ENCODE measurements around the gene SLC23A2. TPM values are rescaled to one million over a fixed set of nuclear protein-coding genes. Genes with fewer than 3 reads are reported as not detected.
A peak's percentile ranks its signal among the peaks of the same experiment; 100 is the strongest.

Gene SLC23A2
- total RNA-seq, result 10 to 100 TPM; 54.6 to 67.8 TPM
- 10 to 100 TPM; 57.3 to 61.5 TPM for polyA plus RNA-seq (ENCODE audit: insufficient read length in 2 of 2)
- long read RNA-seq, donor 1, full-length matches to known transcripts, result 3 of 9 reads
- long read RNA-seq, donor 1, partial matches to known transcripts, result 0 of 9 reads
- long read RNA-seq, donor 1, other reads (novel, unspliced or antisense), result 6 of 9 reads
- long read RNA-seq, donor 2, full-length matches to known transcripts, result 4 of 4 reads
- long read RNA-seq, donor 2, partial matches to known transcripts, result 0 of 4 reads
- long read RNA-seq, donor 2, other reads (novel, unspliced or antisense), result 0 of 4 reads
- long read RNA-seq, donor 3, full-length matches to known transcripts, result 1 of 1 reads
- long read RNA-seq, donor 3, partial matches to known transcripts, result 0 of 1 reads
- long read RNA-seq, donor 3, other reads (novel, unspliced or antisense), result 0 of 1 reads
- long read RNA-seq, donor 4, full-length matches to known transcripts, result 1 of 1 reads
- long read RNA-seq, donor 4, partial matches to known transcripts, result 0 of 1 reads
- long read RNA-seq, donor 4, other reads (novel, unspliced or antisense), result 0 of 1 reads

DNA sequence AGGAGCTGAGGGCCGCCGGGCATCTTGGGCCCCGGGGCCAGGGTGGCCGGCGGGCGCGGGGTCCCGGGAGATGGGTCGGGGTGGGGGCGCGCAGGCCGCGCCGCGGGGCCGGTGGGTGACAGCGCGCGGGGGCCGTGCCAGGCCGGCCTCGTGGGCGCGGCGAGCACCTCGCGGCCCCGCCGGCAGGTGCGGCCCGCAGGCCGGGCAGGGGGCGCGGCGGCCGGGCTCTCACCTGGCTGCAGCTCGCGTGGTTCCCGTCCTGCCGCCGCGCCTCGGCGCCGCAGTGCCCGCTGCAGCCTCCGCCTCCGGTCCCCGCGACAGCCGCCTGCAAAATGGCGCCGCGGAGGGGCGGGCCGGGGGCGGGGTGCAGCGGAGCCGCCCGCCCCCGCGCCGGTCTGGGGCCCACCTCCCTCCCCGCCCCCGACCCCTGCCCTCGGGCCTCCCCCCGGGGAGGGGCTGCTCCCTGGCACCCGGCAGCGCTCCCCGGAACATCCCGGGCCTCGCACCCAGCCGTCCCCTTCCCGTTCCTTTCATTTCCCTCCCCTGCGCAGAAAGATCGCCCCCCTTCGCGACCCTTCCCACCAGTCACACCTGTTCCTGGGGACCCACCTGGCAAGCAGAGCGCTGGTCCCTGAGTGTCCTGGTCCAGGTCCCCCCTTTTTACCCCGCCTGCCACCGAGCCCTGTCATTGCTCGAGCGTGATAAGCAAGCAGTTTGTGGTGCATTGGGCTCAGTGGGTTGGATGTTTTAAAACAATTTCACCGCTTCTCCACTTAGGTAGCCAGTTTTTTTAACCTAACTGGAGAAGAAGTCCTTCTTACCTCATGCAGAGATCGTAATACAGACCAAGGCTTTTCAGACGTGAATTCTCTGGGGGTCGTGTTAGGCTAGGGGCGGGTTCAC is at the start of gene SLC23A2:
Gene SLC23A2, minus strand, starts transcription at position 337 of the 903 bp plus-strand sequence. CDS start 68,948 bp downstream, outside the sequence.
- no peak within 1 kb of the TSS for H3K27ac ChIP-seq (ENCODE audit: low read depth, low read length)
- DNase-seq (ENCODE audit: low read depth in 4 of 6, low spot score in 6 of 6), result peak in 4 of 6 donors; percentile 24 to 83 (median 66)
- H3K4me1 ChIP-seq (ENCODE audit: control insufficient read depth, insufficient read depth, low read length), result peaks cover 21% of the 10 kb centered on the region
- WGBS (ENCODE audit: insufficient coverage), result under 1% methylated on average over 81 of the region's 88 CpGs
- no peaks in the 10 kb centered on the region for H3K27me3 ChIP-seq (ENCODE audit: control insufficient read depth, insufficient read depth, low read length)
- no peaks in the 10 kb centered on the region for H3K9me3 ChIP-seq (ENCODE audit: control insufficient read depth, insufficient read depth, low read length)
- H3K36me3 ChIP-seq (ENCODE audit: control insufficient read depth, insufficient read depth, low read length), result no peaks in the 10 kb centered on the region
- H3K4me3 ChIP-seq (ENCODE audit: low read depth, low read length), result peak within 1 kb of the TSS; percentile 68

DNA sequence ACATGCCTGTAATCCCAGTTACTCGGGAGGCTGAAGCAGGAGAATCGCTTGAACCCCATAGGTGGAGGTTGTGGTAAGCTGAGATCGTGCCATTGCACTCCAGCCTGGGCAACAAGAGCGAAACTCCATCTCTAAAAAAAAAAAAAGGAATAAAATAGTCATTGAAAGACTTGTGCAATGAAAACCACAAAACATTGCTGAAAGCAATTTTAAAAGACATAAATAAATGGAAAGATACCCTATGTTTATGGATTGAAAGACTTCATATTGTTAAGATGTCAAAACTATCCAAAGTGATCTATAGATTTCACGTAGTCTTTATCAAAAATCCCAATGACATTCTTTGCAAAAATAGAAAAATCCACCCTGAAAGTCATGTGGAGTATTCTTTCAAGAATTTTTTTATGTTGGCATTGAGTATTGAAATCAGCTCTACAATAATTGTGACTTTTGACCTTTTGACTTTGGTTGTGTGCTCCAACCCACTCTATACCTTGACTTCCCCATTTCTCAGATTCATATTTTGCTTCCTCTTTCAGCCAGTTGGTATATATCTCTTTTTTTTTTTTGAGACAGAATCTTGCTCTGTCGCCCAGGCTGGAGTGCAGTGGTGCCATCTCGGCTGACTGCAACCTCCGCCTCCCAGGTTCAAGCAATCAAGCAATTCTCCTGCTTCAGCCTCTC is 45.5 kb upstream of the SLC23A2 start:
- Histone ChIP-seq H3K27me3 (ENCODE audit: control insufficient read depth, insufficient read depth, low read length) (no peaks in the 10 kb centered on the region), H3K27ac (ENCODE audit: low read depth, low read length) (no peak overlapping the region), H3K36me3 (ENCODE audit: control insufficient read depth, insufficient read depth, low read length) (no peaks in the 10 kb centered on the region), H3K9me3 (ENCODE audit: control insufficient read depth, insufficient read depth, low read length) (no peaks in the 10 kb centered on the region), H3K4me3 (ENCODE audit: low read depth, low read length) (no peak overlapping the region), H3K4me1 (ENCODE audit: control insufficient read depth, insufficient read depth, low read length) (no peaks in the 10 kb centered on the region)
- no peak for DNase-seq (ENCODE audit: low read depth in 4 of 6, low spot score in 6 of 6)
- WGBS (ENCODE audit: insufficient coverage), result 82% methylated on average over 3 of the region's 8 CpGs

DNA sequence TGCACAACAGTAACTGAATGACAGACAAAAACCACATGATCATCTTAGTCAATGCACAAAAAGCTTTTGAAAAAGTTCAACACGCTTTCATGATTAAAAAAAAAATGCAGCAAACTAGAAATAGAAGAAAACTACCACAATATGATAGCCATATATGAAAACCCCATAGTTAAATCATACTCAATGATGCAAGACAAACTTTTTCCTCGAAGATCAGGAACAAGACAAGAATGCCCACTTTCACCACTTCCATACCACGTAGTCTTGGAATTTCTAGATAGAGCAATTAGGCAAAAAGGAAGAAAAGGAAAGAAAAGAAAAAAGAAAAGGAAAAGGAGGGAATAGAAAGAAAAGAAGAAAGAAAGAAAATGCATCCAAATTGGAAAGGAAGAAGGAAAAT is 44.6 kb upstream of the SLC23A2 start:
- Histone ChIP-seq H3K36me3 (ENCODE audit: control insufficient read depth, insufficient read depth, low read length) (no peaks in the 10 kb centered on the region), H3K9me3 (ENCODE audit: control insufficient read depth, insufficient read depth, low read length) (no peaks in the 10 kb centered on the region), H3K4me3 (ENCODE audit: low read depth, low read length) (no peak overlapping the region), H3K4me1 (ENCODE audit: control insufficient read depth, insufficient read depth, low read length) (no peaks in the 10 kb centered on the region), H3K27me3 (ENCODE audit: control insufficient read depth, insufficient read depth, low read length) (no peaks in the 10 kb centered on the region), H3K27ac (ENCODE audit: low read depth, low read length) (no peak overlapping the region)
- no CpG with 5 or more reads among the region's 3 CpGs for WGBS (ENCODE audit: insufficient coverage)
- no peak for DNase-seq (ENCODE audit: low read depth in 4 of 6, low spot score in 6 of 6)

DNA sequence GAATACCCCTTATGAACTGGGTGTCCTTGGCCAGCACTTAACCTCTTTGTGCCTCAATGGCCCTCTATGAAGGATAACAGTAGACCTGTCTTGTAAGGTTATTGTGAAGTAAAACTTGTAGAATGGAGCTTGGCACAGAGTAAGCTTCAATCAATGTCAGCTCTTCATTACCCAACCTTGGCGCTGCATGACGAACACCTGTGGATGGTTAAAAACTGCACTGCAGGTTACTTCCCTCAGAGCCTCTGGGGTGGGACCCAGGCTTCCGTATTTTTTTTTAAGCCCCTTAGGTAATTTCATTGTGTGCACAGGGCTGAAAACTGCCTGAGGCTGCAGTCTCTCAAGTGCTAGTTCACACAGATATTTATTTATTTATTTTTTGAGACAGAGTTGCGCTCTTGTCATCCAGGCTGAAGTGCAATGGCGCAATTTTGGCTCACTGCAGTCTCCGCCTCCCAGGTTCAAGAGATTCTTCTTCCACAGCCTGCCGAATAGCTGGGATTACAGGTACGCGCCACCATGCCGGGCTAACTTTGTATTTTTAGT is 42.8 kb upstream of the SLC23A2 start:
- no peaks in the 10 kb centered on the region for H3K9me3 ChIP-seq (ENCODE audit: control insufficient read depth, insufficient read depth, low read length)
- no peak overlapping the region for H3K4me3 ChIP-seq (ENCODE audit: low read depth, low read length)
- no peak for DNase-seq (ENCODE audit: low read depth in 4 of 6, low spot score in 6 of 6)
- 94% methylated on average over 10 of the region's 10 CpGs for WGBS (ENCODE audit: insufficient coverage)
- H3K4me1 ChIP-seq (ENCODE audit: control insufficient read depth, insufficient read depth, low read length), result no peaks in the 10 kb centered on the region
- H3K27me3 ChIP-seq (ENCODE audit: control insufficient read depth, insufficient read depth, low read length), result no peaks in the 10 kb centered on the region
- no peaks in the 10 kb centered on the region for H3K36me3 ChIP-seq (ENCODE audit: control insufficient read depth, insufficient read depth, low read length)
- H3K27ac ChIP-seq (ENCODE audit: low read depth, low read length), result no peak overlapping the region

DNA sequence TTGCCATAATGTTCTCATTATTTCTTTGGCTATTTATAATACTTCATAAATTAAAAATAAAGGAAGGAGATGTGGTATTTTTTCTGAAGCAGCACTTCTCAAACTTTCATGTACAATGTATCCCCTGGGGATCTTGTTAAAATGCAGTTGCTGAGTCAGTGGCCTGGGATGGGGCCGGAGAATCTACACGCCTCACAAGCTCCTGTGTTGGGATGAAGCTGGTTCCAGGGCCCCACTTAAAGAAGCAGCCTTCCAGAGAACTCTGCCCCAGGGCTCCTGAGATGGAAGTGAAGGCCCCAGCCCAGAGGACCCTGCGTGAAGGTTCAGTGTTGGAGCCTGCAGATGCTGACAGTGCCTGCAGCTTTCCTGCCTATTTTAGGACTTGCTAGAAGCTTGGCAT is 40.1 kb upstream of the SLC23A2 start:
- WGBS (ENCODE audit: insufficient coverage), result 71% methylated on average over 2 of the region's 3 CpGs
- no peak for DNase-seq (ENCODE audit: low read depth in 4 of 6, low spot score in 6 of 6)
- no peak overlapping the region for H3K27ac ChIP-seq (ENCODE audit: low read depth, low read length)

DNA sequence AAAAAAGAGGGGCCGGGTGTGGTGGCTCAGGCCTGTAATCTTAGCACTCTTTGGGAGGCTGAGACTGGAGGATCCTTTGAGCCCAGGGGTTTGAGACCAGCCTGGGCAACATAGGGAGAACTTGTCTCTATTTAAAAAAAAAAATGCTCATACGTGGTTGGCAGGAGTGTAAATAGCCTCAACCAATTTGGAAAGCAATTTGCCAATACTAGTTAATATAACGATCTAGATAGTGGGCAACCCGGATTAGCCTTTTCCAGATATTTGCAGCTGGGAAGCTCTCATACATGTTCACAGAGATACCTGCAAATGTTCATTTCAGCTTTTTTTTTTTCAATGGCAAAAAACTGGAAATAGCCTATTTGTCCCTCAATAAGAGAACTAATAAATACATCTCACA is 39.0 kb upstream of the SLC23A2 start:
- Histone ChIP-seq H3K36me3 (ENCODE audit: control insufficient read depth, insufficient read depth, low read length) (no peaks in the 10 kb centered on the region), H3K4me3 (ENCODE audit: low read depth, low read length) (no peak overlapping the region), H3K4me1 (ENCODE audit: control insufficient read depth, insufficient read depth, low read length) (no peaks in the 10 kb centered on the region), H3K27me3 (ENCODE audit: control insufficient read depth, insufficient read depth, low read length) (no peaks in the 10 kb centered on the region), H3K9me3 (ENCODE audit: control insufficient read depth, insufficient read depth, low read length) (no peaks in the 10 kb centered on the region), H3K27ac (ENCODE audit: low read depth, low read length) (no peak overlapping the region)
- WGBS (ENCODE audit: insufficient coverage), result 100% methylated on average over 2 of the region's 4 CpGs
- no peak for DNase-seq (ENCODE audit: low read depth in 4 of 6, low spot score in 6 of 6)

More for the DNA sequence above, 40.1 kb upstream of the SLC23A2 start:
- Histone ChIP-seq H3K27me3 (ENCODE audit: control insufficient read depth, insufficient read depth, low read length) (no peaks in the 10 kb centered on the region), H3K36me3 (ENCODE audit: control insufficient read depth, insufficient read depth, low read length) (no peaks in the 10 kb centered on the region), H3K4me3 (ENCODE audit: low read depth, low read length) (no peak overlapping the region), H3K4me1 (ENCODE audit: control insufficient read depth, insufficient read depth, low read length) (no peaks in the 10 kb centered on the region), H3K9me3 (ENCODE audit: control insufficient read depth, insufficient read depth, low read length) (no peaks in the 10 kb centered on the region)

DNA sequence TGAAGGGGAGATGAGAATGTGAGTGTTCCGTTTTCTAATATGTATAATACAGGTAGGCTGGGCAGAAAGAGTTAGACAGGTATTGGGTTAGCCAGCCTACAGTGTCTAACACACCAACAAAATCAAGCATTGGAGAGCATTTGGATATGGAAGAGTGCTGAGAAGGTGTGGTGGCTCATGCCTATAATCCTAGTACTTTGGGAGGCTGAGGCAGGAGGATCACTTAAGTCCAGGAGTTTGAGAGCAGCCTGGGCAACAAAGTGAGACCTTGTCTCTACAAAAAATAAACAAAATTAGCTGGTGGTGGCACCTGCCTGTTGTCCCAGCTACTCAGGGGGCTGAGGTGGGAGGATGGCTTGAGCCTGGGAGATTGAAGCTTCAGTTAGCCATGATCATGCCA is 38.6 kb upstream of the SLC23A2 start:
- no peaks in the 10 kb centered on the region for H3K36me3 ChIP-seq (ENCODE audit: control insufficient read depth, insufficient read depth, low read length)
- H3K27ac ChIP-seq (ENCODE audit: low read depth, low read length), result no peak overlapping the region
- no peak overlapping the region for H3K4me3 ChIP-seq (ENCODE audit: low read depth, low read length)
- H3K9me3 ChIP-seq (ENCODE audit: control insufficient read depth, insufficient read depth, low read length), result no peaks in the 10 kb centered on the region
- no CpG with 5 or more reads among the region's 1 CpG for WGBS (ENCODE audit: insufficient coverage)
- no peak for DNase-seq (ENCODE audit: low read depth in 4 of 6, low spot score in 6 of 6)
- no peaks in the 10 kb centered on the region for H3K4me1 ChIP-seq (ENCODE audit: control insufficient read depth, insufficient read depth, low read length)
- no peaks in the 10 kb centered on the region for H3K27me3 ChIP-seq (ENCODE audit: control insufficient read depth, insufficient read depth, low read length)

DNA sequence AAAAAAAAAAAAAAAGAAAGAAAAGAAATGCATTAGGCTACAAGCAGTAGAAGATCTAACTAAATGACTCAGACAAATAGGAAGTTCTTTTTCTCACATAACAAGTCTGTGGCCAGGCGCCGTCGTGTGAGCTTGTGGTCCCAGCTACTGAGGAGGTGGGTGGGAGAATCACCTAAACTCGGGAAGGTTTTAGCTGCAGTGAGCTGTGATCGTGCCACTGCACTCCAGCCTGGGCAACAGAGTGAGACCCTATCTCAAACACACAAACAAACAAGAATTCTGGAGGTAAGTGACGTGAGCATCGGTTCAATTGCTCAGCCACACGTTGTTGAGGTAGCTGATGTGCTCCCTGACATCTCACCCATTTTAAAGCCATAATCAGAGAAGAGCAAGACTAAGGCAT is 37.9 kb upstream of the SLC23A2 start:
- Histone ChIP-seq H3K9me3 (ENCODE audit: control insufficient read depth, insufficient read depth, low read length) (no peaks in the 10 kb centered on the region), H3K4me1 (ENCODE audit: control insufficient read depth, insufficient read depth, low read length) (no peaks in the 10 kb centered on the region), H3K27ac (ENCODE audit: low read depth, low read length) (no peak overlapping the region), H3K36me3 (ENCODE audit: control insufficient read depth, insufficient read depth, low read length) (no peaks in the 10 kb centered on the region), H3K27me3 (ENCODE audit: control insufficient read depth, insufficient read depth, low read length) (no peaks in the 10 kb centered on the region), H3K4me3 (ENCODE audit: low read depth, low read length) (no peak overlapping the region)
- WGBS (ENCODE audit: insufficient coverage), result 78% methylated on average over 4 of the region's 8 CpGs
- no peak for DNase-seq (ENCODE audit: low read depth in 4 of 6, low spot score in 6 of 6)

DNA sequence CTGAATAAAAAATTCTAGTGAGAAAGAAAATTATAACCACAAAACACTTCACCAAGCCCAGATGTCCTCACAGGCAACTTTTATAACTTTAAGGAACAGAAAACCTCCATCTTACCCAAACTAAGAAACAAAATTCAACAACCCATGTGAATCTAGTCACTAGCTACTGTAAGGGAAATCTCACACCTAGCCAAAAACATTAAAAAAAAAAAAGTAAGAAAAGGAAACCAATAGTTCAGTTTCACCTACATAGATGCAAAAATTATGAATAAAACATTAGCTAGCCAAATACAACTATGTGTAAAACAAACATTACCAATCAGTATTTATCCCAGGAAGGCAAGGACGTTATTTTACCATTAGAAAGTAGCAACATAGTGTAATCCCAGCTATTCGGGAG is 35.5 kb upstream of the SLC23A2 start:
- Histone ChIP-seq H3K4me1 (ENCODE audit: control insufficient read depth, insufficient read depth, low read length) (no peaks in the 10 kb centered on the region), H3K36me3 (ENCODE audit: control insufficient read depth, insufficient read depth, low read length) (no peaks in the 10 kb centered on the region), H3K27ac (ENCODE audit: low read depth, low read length) (no peak overlapping the region), H3K9me3 (ENCODE audit: control insufficient read depth, insufficient read depth, low read length) (no peaks in the 10 kb centered on the region), H3K4me3 (ENCODE audit: low read depth, low read length) (no peak overlapping the region), H3K27me3 (ENCODE audit: control insufficient read depth, insufficient read depth, low read length) (no peaks in the 10 kb centered on the region)
- no peak for DNase-seq (ENCODE audit: low read depth in 4 of 6, low spot score in 6 of 6)
- WGBS (ENCODE audit: insufficient coverage), result 80% methylated on average over 1 of the region's 2 CpGs

Measured in spinal cord (tissue), 10 donors.